NCI-H345 treated with DMSO at 0.1 percent for 48 hours (cell line): ENCODE measurements around the gene ME3.
"Not testable (repeated sequence)": the region's sequence is repeated elsewhere in the genome, so short reads cannot be mapped to it uniquely, and the experiment has no call there.

Experiments used
- DNase-seq: peaks from one replicate; lab custom pipeline; 2025; ENCODE audit not compliant: unreplicated experiment; lab: John Stamatoyannopoulos, UW

The ME3 gene

GRCh38 chr11:86623736-86624135, 48.7 kb downstream of the ME3 start:
- no peak for DNase-seq

DNA sequence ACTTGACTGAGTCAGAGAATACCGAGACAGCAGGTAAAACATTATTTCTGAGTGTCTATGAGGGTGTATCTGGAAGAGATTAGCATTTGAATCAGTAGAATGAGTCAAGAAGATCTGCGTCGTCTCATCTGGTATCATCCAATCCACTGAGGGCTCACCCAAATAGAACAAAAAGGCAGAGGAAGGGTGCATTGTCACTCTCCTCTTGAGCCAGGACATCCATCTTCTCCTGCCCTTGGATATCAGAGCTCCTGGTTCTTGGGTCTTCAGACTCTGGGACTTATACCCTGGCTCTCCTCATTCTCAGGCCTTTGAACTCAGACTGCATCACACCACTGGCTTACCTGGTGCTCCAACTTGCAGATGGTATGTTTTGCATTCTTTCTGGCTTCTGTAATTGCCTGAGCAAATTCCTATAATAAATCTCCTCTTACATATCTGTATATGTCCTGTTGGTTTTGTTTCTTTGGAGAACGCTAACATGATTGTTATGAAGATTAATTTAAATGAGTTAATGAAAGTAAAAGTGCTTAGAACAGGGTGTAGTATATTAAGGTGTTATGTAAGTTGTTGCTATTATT, 49.3 kb downstream of the ME3 start:
- no peak for DNase-seq

GRCh38 chr11:86621854-86622253, 50.6 kb downstream of the ME3 start:
- no peak for DNase-seq

GRCh38 chr11:86620891-86621521, 51.4 kb downstream of the ME3 start:
- DNase-seq, result no peak

GRCh38 chr11:86619428-86619827, 53.0 kb downstream of the ME3 start:
- DNase-seq, result not testable (repeated sequence)

DNA sequence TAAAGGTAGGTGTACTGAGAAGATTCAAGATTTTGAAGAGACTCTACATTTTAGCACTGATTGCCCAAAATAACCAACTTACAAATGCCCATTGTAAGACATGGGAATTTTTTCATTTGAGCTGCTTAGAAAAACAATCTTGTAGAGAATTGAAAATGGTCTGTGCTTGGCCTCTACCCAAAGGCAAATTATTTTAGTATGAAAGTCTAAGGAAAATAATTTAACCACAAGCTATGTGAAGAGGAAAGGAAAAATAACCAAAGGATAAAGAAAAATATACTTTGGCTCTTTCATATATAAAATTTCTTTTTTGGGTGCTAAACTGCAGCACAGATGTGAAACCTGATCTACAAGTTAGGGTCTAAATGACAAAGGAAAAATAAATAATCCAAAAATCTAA, 54.9 kb downstream of the ME3 start:
- DNase-seq, result no peak

DNA sequence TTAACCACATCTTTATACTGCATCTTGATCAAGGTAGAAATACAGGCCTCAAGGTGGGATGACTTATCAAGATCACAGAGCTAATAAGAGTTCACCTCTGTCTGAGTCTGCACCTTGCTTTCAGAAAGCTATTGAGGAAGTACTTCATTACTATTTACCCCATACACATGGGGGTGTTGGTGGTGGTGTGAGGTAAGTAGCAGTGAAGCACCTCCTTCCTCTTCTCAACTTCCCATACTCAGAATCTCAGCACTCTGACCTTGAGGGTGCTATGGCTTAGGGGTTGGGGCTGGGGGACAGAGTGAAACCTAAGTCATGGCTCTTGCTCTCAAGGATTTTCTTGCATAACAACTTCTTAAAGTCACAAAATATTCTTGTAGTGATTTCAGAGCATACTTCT, 56.9 kb downstream of the ME3 start:
- DNase-seq, result no peak

- DNase-seq, result peak; percentile 92
Observed at GRCh38 chr11:86610559-86611341, 61.7 kb downstream of the ME3 start.

DNA sequence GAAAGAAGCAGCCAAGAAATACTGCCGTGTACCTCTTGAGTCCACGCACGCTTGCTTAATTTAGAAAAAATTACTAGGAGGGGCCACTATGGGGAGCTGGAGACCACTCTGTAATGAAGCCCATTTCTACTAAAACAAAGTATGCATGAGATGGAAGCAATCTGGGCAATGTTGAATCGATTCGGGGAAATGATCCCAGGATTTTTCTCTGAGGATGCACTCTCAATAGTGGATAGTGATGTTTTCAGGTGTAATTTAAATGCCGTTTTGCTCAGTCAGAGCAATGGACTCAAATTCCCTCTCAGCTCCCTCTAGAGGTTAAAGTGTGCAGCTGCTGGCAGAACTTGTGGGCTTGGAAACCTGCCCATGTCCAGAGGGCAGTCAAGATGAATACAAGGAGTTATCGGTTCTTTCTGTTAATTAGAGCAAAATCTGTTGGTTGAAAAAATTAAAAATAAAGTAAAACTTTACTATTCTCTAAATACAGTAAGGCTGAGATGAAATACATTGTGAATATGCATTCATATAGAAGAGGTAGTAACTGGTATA, 64.1 kb downstream of the ME3 start:
- DNase-seq, result peak; percentile 49

- no peak for DNase-seq
Observed at GRCh38 chr11:86606836-86607481, 65.5 kb downstream of the ME3 start.

DNA sequence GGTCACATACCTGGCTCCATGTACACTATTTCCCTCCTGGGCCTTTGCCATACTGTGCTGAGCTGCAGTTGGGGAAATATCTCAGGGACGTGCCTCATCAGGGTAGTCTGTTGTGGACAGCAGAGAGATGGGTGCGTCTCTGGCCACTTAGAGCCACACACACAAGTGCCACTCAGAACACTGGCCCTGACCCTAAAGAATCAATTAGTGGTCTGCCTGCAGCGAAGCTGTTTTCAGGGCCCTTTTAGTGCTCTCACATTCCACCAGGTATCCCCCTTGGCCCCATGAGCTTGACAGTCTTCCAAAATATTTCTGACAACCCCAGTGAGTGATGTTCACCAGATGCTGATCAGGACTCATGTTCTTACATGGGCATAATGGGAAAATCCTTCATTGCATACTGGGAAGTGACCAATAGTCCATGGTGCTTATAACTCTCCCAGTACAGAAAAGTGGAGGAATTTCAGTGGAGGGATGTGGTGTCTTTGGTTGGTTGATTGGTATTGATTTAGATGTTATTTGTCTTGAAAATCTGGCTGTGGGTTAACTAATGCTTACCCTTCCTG, 66.1 kb downstream of the ME3 start:
- DNase-seq, result no peak

- DNase-seq, result no peak
Observed at GRCh38 chr11:86596861-86597586, 75.4 kb downstream of the ME3 start.

GRCh38 chr11:86595955-86596354, 76.5 kb downstream of the ME3 start:
- DNase-seq, result no peak

DNA sequence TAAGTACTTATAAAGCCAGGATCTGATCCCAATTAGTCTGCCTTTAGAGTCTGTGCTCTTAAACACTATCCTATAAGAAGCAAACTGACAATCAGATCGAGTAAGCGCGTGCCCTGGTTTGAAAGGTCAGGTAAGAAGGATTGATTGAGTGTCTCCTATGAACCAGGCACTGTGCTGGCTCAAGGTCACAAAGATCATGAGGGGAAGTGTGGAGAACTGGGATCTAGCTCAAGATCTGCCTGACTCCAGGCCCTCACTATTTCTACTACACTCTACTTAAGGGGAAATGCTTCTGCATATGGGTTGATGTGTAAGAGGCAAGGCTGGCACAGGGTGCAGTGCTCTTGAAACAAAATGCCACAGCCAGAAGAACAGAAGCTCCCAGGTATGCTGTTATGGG, 77.0 kb downstream of the ME3 start:
- no peak for DNase-seq

GRCh38 chr11:86594746-86595145, 77.7 kb downstream of the ME3 start:
- no peak for DNase-seq

- no peak for DNase-seq
Observed at GRCh38 chr11:86593833-86594232, 78.6 kb downstream of the ME3 start.

DNA sequence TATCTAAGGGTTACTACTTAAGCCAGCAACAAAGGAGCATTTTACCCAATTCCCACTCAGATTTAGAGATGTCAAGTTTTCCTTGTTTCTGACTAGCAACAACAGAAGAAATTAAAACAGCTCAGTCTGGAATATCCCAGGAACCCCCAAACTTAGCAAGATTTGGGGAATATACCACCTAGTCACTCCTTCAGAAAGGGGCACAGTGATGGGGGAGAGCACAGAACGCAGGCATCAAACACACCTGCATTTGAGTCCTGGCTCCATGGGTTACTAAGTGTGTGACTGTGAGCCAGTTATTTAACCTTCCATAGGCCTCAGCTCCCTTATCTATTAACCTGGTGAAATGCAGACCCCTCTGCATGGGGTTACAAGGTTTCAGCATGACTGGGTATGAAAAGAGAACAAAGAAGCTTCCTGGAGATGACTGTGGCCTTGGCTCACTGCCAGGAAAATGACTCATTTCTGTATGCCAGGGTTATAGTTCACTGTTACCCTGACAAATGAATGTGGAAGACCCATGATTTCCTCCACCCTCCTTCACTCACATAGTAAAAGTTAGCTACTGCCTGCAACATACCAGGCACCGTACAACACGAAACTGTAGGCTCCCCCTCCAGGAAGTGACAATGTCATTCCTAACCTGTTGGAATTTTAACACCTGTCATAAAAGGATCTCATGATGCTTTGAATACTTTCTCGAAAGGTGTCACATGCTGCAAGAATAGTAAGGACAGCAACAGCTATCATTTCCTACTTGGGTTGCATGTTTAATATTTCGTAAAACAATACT, 79.6 kb downstream of the ME3 start:
- peak; percentile 89 for DNase-seq

DNA sequence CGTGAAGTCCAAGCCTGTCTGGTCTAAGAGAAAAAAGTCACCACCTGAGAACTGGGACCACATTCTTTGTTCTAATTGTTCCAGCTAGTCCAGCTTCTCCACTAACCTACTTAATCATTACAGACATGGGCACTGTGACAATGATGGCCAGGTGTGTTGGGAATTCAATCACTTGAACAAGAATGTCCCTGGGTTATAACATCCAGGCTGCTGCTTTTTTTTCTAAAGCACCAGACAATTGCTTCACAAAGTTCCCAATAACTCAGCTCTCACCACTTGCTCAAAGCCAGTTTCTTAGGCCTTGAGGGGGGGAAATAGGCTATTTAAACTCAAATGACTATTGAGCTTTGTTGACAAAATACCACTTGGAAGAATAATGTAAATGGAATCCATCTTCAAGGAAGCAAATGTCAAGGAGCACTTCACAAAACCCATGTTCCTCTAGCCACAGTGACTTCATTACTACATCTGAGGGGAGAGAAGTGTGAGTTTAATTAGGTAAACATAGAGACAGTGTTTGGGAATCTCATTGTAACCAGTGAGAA, 80.3 kb downstream of the ME3 start:
- DNase-seq, result no peak

DNA sequence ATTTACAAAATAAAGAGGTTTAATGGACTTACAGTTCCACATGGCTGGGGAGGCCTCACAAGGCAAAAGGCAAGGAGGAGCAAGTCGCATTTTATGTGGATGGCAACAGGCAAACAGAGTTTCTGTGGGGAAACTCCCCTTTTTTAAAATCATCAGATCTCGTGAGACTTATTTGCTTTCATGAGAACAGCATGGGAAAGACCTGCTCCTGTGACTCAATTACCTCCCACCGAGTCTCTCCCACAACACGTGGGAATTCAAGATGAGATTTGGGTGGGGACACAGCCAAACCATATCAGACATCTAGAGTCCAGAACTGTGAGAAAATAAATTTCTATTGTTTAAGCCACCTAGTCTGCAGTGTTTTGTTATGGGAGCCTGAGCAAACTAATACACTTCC, 80.8 kb downstream of the ME3 start:
- no peak for DNase-seq
